SK-N-SH (cell line): ENCODE data around the gene EFHC1. TPM values are rescaled to one million over a fixed set of nuclear protein-coding genes. Genes with fewer than 3 reads are reported as not detected.

Experiments used
- CTCF ChIA-PET: fragments of 300-600, 350-600 bp; formaldehyde crosslinking; extraction: SDS; loops from one replicate; lab custom pipeline; 2021; lab: Yijun Ruan, JAX
- POLR2A ChIA-PET: fragments of 350-600 bp; sonication (Branson Sonifier 250); formaldehyde crosslinking; extraction: SDS; loops from one replicate; lab custom pipeline; 2020; ENCODE audit warnings: antibody characterized with exemption, inconsistent platforms; lab: Yijun Ruan, JAX
- DNase-seq: peaks from one replicate; pipeline ENCODE4 v3.0.0; 2012
- H2AFZ ChIP-seq: fragments of 200-600 bp; sonication (generic); 2 replicates; pipeline ENCODE4 v1.8.1; 2016; ENCODE audit warnings: antibody characterized with exemption, mild to moderate bottlenecking, low read depth
- H3F3A ChIP-seq: fragments of 200-600 bp; sonication (generic); replicated peaks from 2 replicates; pipeline ENCODE3; 2016; ENCODE audit warnings: antibody characterized with exemption, mild to moderate bottlenecking; ENCODE audit not compliant: insufficient read depth
- H3K27ac ChIP-seq, 2 experiments: fragments of 200-500 bp in 1 of 2; fragments of 200-600 bp in 1 of 2; sonication (Bioruptor generic) in 1 of 2; sonication (generic), shearing (Covaris generic) in 1 of 2; 2 replicates each; pipeline versions ENCODE4 v1.5.1 to v1.6.1; 2014 to 2016; ENCODE audit warnings: low read depth in 2 of 2, inconsistent platforms in 1 of 2, low read length in 1 of 2, mild to moderate bottlenecking in 1 of 2, mixed read lengths in 1 of 2
- H3K27me3 ChIP-seq: fragments of 200-600 bp; sonication (generic), shearing (Covaris generic); 2 replicates; pipeline ENCODE4 v1.6.1; 2016; ENCODE audit warnings: mixed run types; ENCODE audit not compliant: insufficient read depth
- H3K36me3 ChIP-seq, 2 experiments: fragments of 200-500 bp in 1 of 2; fragments of 200-600 bp in 1 of 2; sonication (Bioruptor generic) in 1 of 2; sonication (generic) in 1 of 2; replicated peaks in 1 of 2; 2 replicates each; pipeline versions ENCODE3 to v1.5.1; 2014 to 2016; ENCODE audit warnings: low read length in 1 of 2, mild to moderate bottlenecking in 1 of 2; ENCODE audit not compliant: insufficient read depth in 2 of 2, control insufficient read depth in 1 of 2
- H3K4me1 ChIP-seq, 2 experiments: fragments of 200-500 bp in 1 of 2; fragments of 200-600 bp in 1 of 2; sonication (Bioruptor generic) in 1 of 2; sonication (generic), shearing (Covaris generic) in 1 of 2; 2 replicates each; pipeline versions ENCODE4 v1.5.1 to v1.6.1; 2014 to 2016; ENCODE audit warnings: low read depth in 1 of 2, low read length in 1 of 2, mixed run types in 1 of 2; ENCODE audit not compliant: insufficient read depth in 2 of 2, control insufficient read depth in 1 of 2
- H3K4me2 ChIP-seq: fragments of 200-600 bp; sonication (generic), shearing (Covaris generic); 2 replicates; pipeline ENCODE4 v1.6.1; 2017; ENCODE audit warnings: mixed run types
- H3K4me3 ChIP-seq, 2 experiments: fragments of 200-500 bp in 1 of 2; fragments of 200-600 bp in 1 of 2; sonication (Bioruptor generic) in 1 of 2; sonication (generic), shearing (Covaris generic) in 1 of 2; 2 replicates each; pipeline versions ENCODE4 v1.5.1 to v1.8.1; 2014 to 2016; ENCODE audit warnings: low read depth in 2 of 2, inconsistent platforms in 1 of 2, low read length in 1 of 2, mild to moderate bottlenecking in 1 of 2, mixed read lengths in 1 of 2, moderate library complexity in 1 of 2
- H3K79me2 ChIP-seq: fragments of 200-600 bp; sonication (generic); 2 replicates; pipeline ENCODE4 v1.8.1; 2017; ENCODE audit warnings: mild to moderate bottlenecking; ENCODE audit not compliant: insufficient read depth
- H3K9ac ChIP-seq: fragments of 200-600 bp; sonication (generic); 2 replicates; pipeline ENCODE4 v1.6.1; 2017; ENCODE audit warnings: mixed run types
- H3K9me2 ChIP-seq: fragments of 200-600 bp; sonication (generic); 2 replicates; pipeline ENCODE4 v1.6.1; 2017; ENCODE audit warnings: mixed run types
- H3K9me3 ChIP-seq: fragments of 200-600 bp; sonication (generic); 2 replicates; pipeline ENCODE4 v1.6.1; 2017; ENCODE audit warnings: mixed run types, mild to moderate bottlenecking, moderate library complexity
- H4K20me1 ChIP-seq: fragments of 200-600 bp; sonication (generic); 2 replicates; pipeline ENCODE4 v1.6.1; 2017; ENCODE audit warnings: mild to moderate bottlenecking, mixed run types; ENCODE audit not compliant: insufficient read depth
- ELF1 ChIP-seq: IDR thresholded peaks from 2 replicates; pipeline ENCODE4 v1.4.0; 2012
- EP300 ChIP-seq, 2 experiments: IDR thresholded peaks; 2 replicates each; pipeline versions ENCODE4 v1.4.0 to v1.6.1; 2012; ENCODE audit warnings: borderline replicate concordance in 1 of 2, low read depth in 1 of 2, low read length in 1 of 2
- FOXM1 ChIP-seq: IDR thresholded peaks from 2 replicates; pipeline ENCODE4 v1.4.0; 2012; ENCODE audit warnings: low read depth, mild to moderate bottlenecking
- GABPA ChIP-seq: IDR thresholded peaks from 2 replicates; pipeline ENCODE4 v1.4.0; 2012; ENCODE audit warnings: low read depth, mild to moderate bottlenecking
- GATA2 ChIP-seq: sonication (generic); formaldehyde crosslinking; IDR thresholded peaks from 2 replicates; pipeline ENCODE4 v1.5.0; 2020; ENCODE audit warnings: mild to moderate bottlenecking, missing genetic modification reagents
- IRF3 ChIP-seq: fragments of 150-350 bp; IDR thresholded peaks from 2 replicates; pipeline ENCODE4 v1.6.1; 2016; ENCODE audit warnings: mild to moderate bottlenecking, low read depth, low read length
- JUND ChIP-seq: IDR thresholded peaks from 2 replicates; pipeline ENCODE4 v1.4.0; 2012
- MAX ChIP-seq: IDR thresholded peaks from 2 replicates; pipeline ENCODE4 v1.4.0; 2012; ENCODE audit warnings: low read depth
- NFIC ChIP-seq: IDR thresholded peaks from 2 replicates; pipeline ENCODE4 v1.4.0; 2012; ENCODE audit warnings: borderline replicate concordance
- RAD21 ChIP-seq: IDR thresholded peaks from 2 replicates; pipeline ENCODE4 v1.6.1; 2012; ENCODE audit warnings: mild to moderate bottlenecking, low read length
- RFX5 ChIP-seq: IDR thresholded peaks from 2 replicates; pipeline ENCODE4 v1.6.1; 2012; ENCODE audit warnings: mild to moderate bottlenecking, improper control_type of control experiment, low read length
- TCF12 ChIP-seq: IDR thresholded peaks from 2 replicates; pipeline ENCODE4 v1.4.0; 2012
- USF1 ChIP-seq: IDR thresholded peaks from 2 replicates; pipeline ENCODE4 v1.4.0; 2012; ENCODE audit warnings: low read depth, borderline replicate concordance
- YY1 ChIP-seq: IDR thresholded peaks from 2 replicates; pipeline ENCODE4 v1.4.0; 2012; ENCODE audit warnings: low read depth, mild to moderate bottlenecking
- WGBS: methylation state at CpG from one replicate; pipeline ENCODE4 v1.1.6; 2017; ENCODE audit warnings: low lambda C conversion rate; 5-methylcytosine and 5-hydroxymethylcytosine counted together
- polyA plus RNA-seq, 3 experiments: library from polyadenylated mRNA; depleted of rRNA; stranded (reverse); fragments of >200 nt; gene quantifications; 2 replicates each; pipeline ENCODE4 v1.2.3, GENCODE V29; 2012
- TF ChIP-seq, protein P1 (sequence below): fragments of 150-350 bp; IDR thresholded peaks from 2 replicates; pipeline ENCODE4 v1.6.1; 2017; ENCODE audit warnings: antibody characterized with exemption, low read length, low read depth, borderline replicate concordance
- TF ChIP-seq, protein P2 (sequence below): IDR thresholded peaks from 2 replicates; pipeline ENCODE4 v1.4.0; 2012; ENCODE audit warnings: low read depth, borderline replicate concordance
- TF ChIP-seq, protein P3 (sequence below): fragments of 200-600 bp; sonication (generic); IDR thresholded peaks from 2 replicates; pipeline ENCODE4 v1.6.1; 2017; ENCODE audit warnings: antibody characterized with exemption, mild to moderate bottlenecking, moderate library complexity

EFHC1 gene
- polyA plus RNA-seq, 1 of the 3 experiments (the other 2 are of a cell fraction), result 39.4 TPM

DNA sequence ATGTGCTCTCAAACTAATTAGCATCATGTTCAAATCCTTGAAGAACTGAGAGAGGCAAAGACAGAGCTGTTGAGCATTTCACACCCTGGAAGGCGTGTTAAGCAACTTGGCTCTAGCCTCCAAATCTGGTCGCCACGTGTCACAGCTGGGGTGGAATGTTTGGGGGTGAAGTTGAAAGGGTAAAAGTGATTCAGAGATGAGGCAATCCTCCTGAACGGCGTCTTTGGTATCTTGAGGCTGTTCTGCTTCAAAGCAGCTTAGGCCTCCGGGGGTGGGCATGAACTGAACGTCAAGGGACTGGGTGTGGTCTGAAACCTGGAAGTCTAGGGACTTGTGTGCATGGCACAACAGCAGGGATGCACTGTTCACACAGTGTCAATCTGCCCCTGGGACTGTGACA is 94.4 kb downstream of the EFHC1 start:
- DNase-seq, result no peak
- no peak overlapping the region for H3K4me3 ChIP-seq
- H3K4me2 ChIP-seq, result no peak overlapping the region
- peaks cover 55 to 62% of the 10 kb centered on the region in 2 experiments for H3K36me3 ChIP-seq
- H3K27me3 ChIP-seq, result no peaks in the 10 kb centered on the region
- H3K4me1 ChIP-seq, result peaks cover 45 to 62% of the 10 kb centered on the region in 2 experiments
- TF ChIP-seq MAX, result peak; percentile 49; the same call in 1 of the 2 replicates
- TF ChIP-seq GABPA, result no peak
- peak; percentile 55 for TF ChIP-seq TCF12
- POLR2A ChIA-PET, result no interaction called here
- H3K79me2 ChIP-seq, result peaks cover 45% of the 10 kb centered on the region
- H4K20me1 ChIP-seq, result no peaks in the 10 kb centered on the region
- H3K27ac ChIP-seq, result peak overlapping the region; percentile 66 to 92; a peak in 3 of 4 replicates
- CTCF ChIA-PET, result interaction anchor here (1.0 kb wide), 1 partner anchor 149 kb away, joined by 5 read pairs; no protein-coding TSS in a partner anchor
- no peaks in the 10 kb centered on the region for H3K9me2 ChIP-seq
- WGBS, result 71% methylated on average over 7 of the region's 7 CpGs
- no peak overlapping the region for H3K9ac ChIP-seq
- H3F3A ChIP-seq, result peaks cover 42% of the 10 kb centered on the region
- H2AFZ ChIP-seq, result no peak overlapping the region
- H3K9me3 ChIP-seq, result no peaks in the 10 kb centered on the region

DNA sequence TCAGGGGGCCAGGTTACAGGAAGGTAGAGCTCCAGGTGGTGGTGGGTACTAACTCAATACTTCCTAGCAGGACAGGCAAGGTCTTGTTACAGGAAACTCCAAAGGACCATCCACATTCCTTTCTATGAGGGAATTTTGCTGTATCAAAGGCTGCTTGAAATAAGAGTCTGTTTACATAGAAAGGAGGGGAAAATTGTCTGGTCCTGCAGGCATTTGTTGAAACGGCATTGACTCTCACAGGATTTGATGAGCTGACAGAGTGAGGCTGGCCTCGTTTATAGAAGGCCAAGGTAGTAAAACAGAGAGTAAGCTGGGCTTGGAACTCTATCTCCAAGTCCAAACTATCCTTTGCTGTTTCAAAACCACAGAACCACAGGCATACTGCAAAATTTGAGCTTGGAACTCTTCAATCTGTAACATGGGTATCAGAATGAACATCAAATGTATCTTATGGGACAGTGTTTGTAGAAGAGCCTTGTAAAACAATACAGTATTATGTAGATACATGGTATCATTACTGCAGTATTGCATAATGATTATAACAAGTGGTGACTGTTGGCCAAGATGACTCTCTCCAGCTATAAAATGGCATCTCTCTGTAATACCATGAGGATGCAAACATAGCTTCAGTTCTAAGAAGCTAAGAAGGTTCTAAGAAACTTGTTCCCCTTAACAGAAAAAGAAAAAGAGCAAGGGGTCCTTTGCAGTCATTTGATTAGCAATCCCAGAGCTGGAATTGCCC is 95.2 kb downstream of the EFHC1 start:
- Histone ChIP-seq H3K9me3 (no peaks in the 10 kb centered on the region), H3K9me2 (no peaks in the 10 kb centered on the region), H3K36me3 (peaks cover 46 to 62% of the 10 kb centered on the region in 2 experiments)
- TF ChIP-seq, protein P1, sequence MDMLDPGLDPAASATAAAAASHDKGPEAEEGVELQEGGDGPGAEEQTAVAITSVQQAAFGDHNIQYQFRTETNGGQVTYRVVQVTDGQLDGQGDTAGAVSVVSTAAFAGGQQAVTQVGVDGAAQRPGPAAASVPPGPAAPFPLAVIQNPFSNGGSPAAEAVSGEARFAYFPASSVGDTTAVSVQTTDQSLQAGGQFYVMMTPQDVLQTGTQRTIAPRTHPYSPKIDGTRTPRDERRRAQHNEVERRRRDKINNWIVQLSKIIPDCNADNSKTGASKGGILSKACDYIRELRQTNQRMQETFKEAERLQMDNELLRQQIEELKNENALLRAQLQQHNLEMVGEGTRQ, result no peak
- TF ChIP-seq NFIC (no peak), TCF12 (no peak), JUND (no peak), IRF3 (no peak), ELF1 (no peak), YY1 (no peak), EP300 (IDR thresholded peaks at IDR 0.05; ENCODE audit: borderline replicate concordance in 1 of 2, low read depth in 1 of 2, low read length in 1 of 2) (no peak), RAD21 (no peak), USF1 (no peak), FOXM1 (no peak), RFX5 (no peak), GATA2 (CRISPR knock-in tag) (no peak)
- TF ChIP-seq, protein P2, sequence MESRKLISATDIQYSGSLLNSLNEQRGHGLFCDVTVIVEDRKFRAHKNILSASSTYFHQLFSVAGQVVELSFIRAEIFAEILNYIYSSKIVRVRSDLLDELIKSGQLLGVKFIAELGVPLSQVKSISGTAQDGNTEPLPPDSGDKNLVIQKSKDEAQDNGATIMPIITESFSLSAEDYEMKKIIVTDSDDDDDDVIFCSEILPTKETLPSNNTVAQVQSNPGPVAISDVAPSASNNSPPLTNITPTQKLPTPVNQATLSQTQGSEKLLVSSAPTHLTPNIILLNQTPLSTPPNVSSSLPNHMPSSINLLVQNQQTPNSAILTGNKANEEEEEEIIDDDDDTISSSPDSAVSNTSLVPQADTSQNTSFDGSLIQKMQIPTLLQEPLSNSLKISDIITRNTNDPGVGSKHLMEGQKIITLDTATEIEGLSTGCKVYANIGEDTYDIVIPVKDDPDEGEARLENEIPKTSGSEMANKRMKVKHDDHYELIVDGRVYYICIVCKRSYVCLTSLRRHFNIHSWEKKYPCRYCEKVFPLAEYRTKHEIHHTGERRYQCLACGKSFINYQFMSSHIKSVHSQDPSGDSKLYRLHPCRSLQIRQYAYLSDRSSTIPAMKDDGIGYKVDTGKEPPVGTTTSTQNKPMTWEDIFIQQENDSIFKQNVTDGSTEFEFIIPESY, result no peak
- TF ChIP-seq, protein P3, sequence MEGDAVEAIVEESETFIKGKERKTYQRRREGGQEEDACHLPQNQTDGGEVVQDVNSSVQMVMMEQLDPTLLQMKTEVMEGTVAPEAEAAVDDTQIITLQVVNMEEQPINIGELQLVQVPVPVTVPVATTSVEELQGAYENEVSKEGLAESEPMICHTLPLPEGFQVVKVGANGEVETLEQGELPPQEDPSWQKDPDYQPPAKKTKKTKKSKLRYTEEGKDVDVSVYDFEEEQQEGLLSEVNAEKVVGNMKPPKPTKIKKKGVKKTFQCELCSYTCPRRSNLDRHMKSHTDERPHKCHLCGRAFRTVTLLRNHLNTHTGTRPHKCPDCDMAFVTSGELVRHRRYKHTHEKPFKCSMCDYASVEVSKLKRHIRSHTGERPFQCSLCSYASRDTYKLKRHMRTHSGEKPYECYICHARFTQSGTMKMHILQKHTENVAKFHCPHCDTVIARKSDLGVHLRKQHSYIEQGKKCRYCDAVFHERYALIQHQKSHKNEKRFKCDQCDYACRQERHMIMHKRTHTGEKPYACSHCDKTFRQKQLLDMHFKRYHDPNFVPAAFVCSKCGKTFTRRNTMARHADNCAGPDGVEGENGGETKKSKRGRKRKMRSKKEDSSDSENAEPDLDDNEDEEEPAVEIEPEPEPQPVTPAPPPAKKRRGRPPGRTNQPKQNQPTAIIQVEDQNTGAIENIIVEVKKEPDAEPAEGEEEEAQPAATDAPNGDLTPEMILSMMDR, result no peak
- TF ChIP-seq, all 33 proteins: peak for 0
- Histone ChIP-seq H4K20me1 (no peaks in the 10 kb centered on the region), H2AFZ (no peak overlapping the region), H3K4me2 (0 out of 2 replicates have a peak overlapping the region, but pooled peaks have one; percentile 4), H3K4me1 (peaks cover 45 to 53% of the 10 kb centered on the region in 2 experiments), H3K27me3 (no peaks in the 10 kb centered on the region), H3K27ac (peak overlapping the region; percentile 66 to 92), H3K79me2 (peaks cover 50% of the 10 kb centered on the region), H3F3A (peaks cover 38% of the 10 kb centered on the region), H3K4me3 (no peak overlapping the region), H3K9ac (no peak overlapping the region)
- DNase-seq, result no peak
- CTCF ChIA-PET, result interaction anchor here (1.0 to 1.1 kb wide), 3 partner anchors 9 to 148 kb away, joined by 3 to 5 read pairs (median 4); no protein-coding TSS in a partner anchor
- 78% methylated on average over 2 of the region's 2 CpGs for WGBS
- POLR2A ChIA-PET, result interaction anchor here (1.0 kb wide), 1 partner anchor 24 kb away, joined by 3 read pairs; no protein-coding TSS in a partner anchor
